Ascending aorta (tissue), 2 donors: ENCODE results near the gene MPIG6B. TPM values are rescaled to one million over a fixed set of nuclear protein-coding genes. Genes with fewer than 3 reads are reported as not detected.

Source experiments
- DNase-seq, 2 donors: peaks; one replicate each; pipeline ENCODE4 v3.0.0-alpha.2; 2019; ENCODE audit warnings: low spot score in 2 of 2
- H3K27ac ChIP-seq, 2 donors: fragments of 200-600 bp; sonication (generic); one replicate each; pipeline ENCODE4 v1.5.1; 2016 to 2017; ENCODE audit warnings: mild to moderate bottlenecking in 1 of 2
- H3K27me3 ChIP-seq: fragments of 200-600 bp; sonication (generic); one replicate; pipeline ENCODE4 v1.5.1; 2017
- H3K36me3 ChIP-seq, 2 donors: fragments of 200-600 bp; sonication (generic); one replicate each; pipeline ENCODE4 v1.5.1; 2016
- H3K4me1 ChIP-seq, 2 donors: fragments of 200-600 bp; sonication (generic); one replicate each; pipeline ENCODE4 v1.5.1; 2016 to 2017; ENCODE audit warnings: mild to moderate bottlenecking in 1 of 2
- H3K4me3 ChIP-seq, 2 donors: fragments of 200-600 bp; sonication (generic); one replicate each; pipeline ENCODE4 v1.5.1; 2016 to 2017; ENCODE audit warnings: mild to moderate bottlenecking in 1 of 2
- H3K9me3 ChIP-seq, 2 donors: fragments of 200-600 bp; sonication (generic); one replicate each; pipeline ENCODE4 v1.5.1; 2016
- CTCF ChIP-seq, 3 experiments: fragments of 200-600 bp in 2 of 3; fragments of 450-650 bp in 1 of 3; sonication (generic) in 2 of 3; IDR thresholded peaks; one replicate each; pipeline ENCODE4 v1.5.1; 2016 to 2019; ENCODE audit warnings: antibody characterized with exemption in 3 of 3, mild to moderate bottlenecking in 1 of 3, moderate library complexity in 1 of 3
- intact Hi-C: fragments of 100-400 bp; cut with DNase I; formaldehyde crosslinking; loops from one replicate; pipeline ENCODE4 v1.15.1; 2023
- total RNA-seq: library from RNA; depleted of rRNA; stranded (reverse); fragments of >200 nt; gene quantifications from one replicate; pipeline ENCODE4 v1.1.0, GENCODE V29; 2016

Gene MPIG6B
- total RNA-seq, 1 donor from 2014 or later: not detected

GRCh38 chr6:31692886-31693285 is 30.3 kb upstream of the MPIG6B start:
- peaks cover 77 to 88% of the 10 kb centered on the region in 2 donors for H3K36me3 ChIP-seq
- TF ChIP-seq CTCF (IDR thresholded peaks at IDR 0.05): no peak
- no peak overlapping the region for H3K4me3 ChIP-seq
- no peaks in the 10 kb centered on the region for H3K9me3 ChIP-seq
- DNase-seq: no peak
- no peak overlapping the region for H3K27ac ChIP-seq
- H3K4me1 ChIP-seq: no peaks in the 10 kb centered on the region
- intact Hi-C loops: no loop called here
- no peaks in the 10 kb centered on the region for H3K27me3 ChIP-seq

- Histone ChIP-seq H3K4me1 (no peaks in the 10 kb centered on the region), H3K9me3 (no peaks in the 10 kb centered on the region), H3K27ac (no peak overlapping the region), H3K27me3 (no peaks in the 10 kb centered on the region), H3K36me3 (peaks cover 71 to 84% of the 10 kb centered on the region in 2 donors), H3K4me3 (no peak overlapping the region)
- TF ChIP-seq CTCF (IDR thresholded peaks at IDR 0.05): no peak
- no peak for DNase-seq
- intact Hi-C loops: no loop called here
These were observed 29.6 kb upstream of the MPIG6B start for GRCh38 chr6:31693535-31693934.

GRCh38 chr6:31697555-31697954 is 25.6 kb upstream of the MPIG6B start:
- Histone ChIP-seq H3K9me3 (no peaks in the 10 kb centered on the region), H3K4me3 (no peak overlapping the region), H3K27ac (no peak overlapping the region), H3K27me3 (no peaks in the 10 kb centered on the region), H3K36me3 (peaks cover 44 to 63% of the 10 kb centered on the region in 2 donors), H3K4me1 (peaks cover 13 to 14% of the 10 kb centered on the region in 2 donors)
- TF ChIP-seq CTCF (IDR thresholded peaks at IDR 0.05): no peak
- no peak for DNase-seq
- intact Hi-C loops: no loop called here

GRCh38 chr6:31700740-31701401 is 22.3 kb upstream of the MPIG6B start:
- intact Hi-C loops: no loop called here
- Histone ChIP-seq H3K9me3 (no peaks in the 10 kb centered on the region), H3K4me3 (no peak overlapping the region), H3K27ac (no peak overlapping the region), H3K27me3 (no peaks in the 10 kb centered on the region), H3K4me1 (peaks cover 13 to 21% of the 10 kb centered on the region in 2 donors), H3K36me3 (peaks cover 25 to 32% of the 10 kb centered on the region in 2 donors)
- no peak for DNase-seq
- TF ChIP-seq CTCF (IDR thresholded peaks at IDR 0.05): no peak

GRCh38 chr6:31701666-31702404 is 21.3 kb upstream of the MPIG6B start:
- no peak for TF ChIP-seq CTCF (IDR thresholded peaks at IDR 0.05)
- no peaks in the 10 kb centered on the region for H3K27me3 ChIP-seq
- intact Hi-C loops: loop anchor here (2.0 kb wide), 2 partner anchors 35 to 161 kb away; partner anchors contain the start of genes CLIC1 and NEU1
- no peaks in the 10 kb centered on the region for H3K9me3 ChIP-seq
- peak overlapping the region in 1 of 2 donors; percentile 92 for H3K27ac ChIP-seq
- peaks cover 15 to 23% of the 10 kb centered on the region in 2 donors for H3K36me3 ChIP-seq
- peak overlapping the region; percentile 72 to 78 for H3K4me3 ChIP-seq
- DNase-seq: no peak
- peaks cover 13 to 21% of the 10 kb centered on the region in 2 donors for H3K4me1 ChIP-seq
